ENCODE data around the gene PHF14.

PHF14 gene

DNA sequence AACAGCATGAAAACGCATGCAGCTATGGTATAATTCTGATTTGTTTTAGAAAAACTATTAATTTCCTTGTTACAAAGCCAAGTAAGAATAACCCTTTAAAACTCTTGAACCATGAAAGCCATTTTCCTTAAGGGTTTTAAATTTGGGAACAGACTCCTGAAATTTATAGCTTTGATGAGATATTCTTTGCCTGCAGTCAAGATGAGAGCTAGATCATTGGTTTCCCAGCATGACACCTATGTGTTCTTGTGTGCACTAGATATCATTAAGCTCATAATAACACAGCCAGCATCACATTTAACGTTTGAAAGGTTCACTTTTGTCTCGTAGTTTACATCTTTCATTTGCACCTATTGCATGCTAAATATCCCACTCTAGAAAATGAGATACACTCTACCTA lies 202.2 kb downstream of the PHF14 start:
- DNase-seq: no peak

- DNase-seq: no peak
These were observed 203.4 kb downstream of the PHF14 start for GRCh38 chr7:11176985-11177555.

GRCh38 chr7:11177793-11178192 lies 204.1 kb downstream of the PHF14 start:
- DNase-seq: no peak

DNA sequence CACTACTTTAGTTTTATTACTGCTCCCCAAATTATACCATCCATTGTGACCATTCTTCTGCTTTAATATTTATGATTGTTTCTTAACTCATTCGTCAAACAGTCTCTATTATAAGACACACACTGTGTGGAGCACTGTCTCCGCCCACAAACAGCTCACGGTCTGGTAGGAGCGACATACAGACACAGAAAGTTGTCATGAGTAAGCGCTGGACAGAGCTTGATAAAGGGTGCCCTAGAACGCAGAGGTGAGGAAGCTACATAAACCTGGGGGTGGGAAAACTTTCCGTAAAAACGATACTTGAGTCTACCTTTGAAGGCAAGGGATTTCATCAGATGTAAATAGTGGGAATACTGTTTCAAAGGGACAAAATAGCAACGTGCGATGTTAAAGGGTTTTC lies 207.9 kb downstream of the PHF14 start:
- DNase-seq: no peak

DNA sequence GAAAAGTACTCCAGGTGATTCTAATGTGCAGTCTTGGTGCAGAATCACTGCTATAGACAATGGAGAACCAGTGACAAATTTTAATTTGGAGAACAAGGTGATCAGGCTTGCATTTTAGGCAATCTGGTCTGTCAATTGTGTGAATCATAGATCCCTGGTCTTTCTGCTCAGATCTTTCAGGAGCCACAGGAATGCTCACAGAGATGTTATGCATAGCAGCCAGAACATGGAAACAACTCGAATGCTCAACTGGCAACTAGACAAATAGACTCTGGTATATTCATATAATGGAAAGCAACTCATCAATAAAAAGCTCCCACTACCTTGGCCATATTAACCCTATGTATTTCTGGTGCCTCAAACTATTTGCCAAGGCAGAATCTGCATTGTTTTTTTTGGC lies 209.1 kb downstream of the PHF14 start:
- DNase-seq: no peak

DNA sequence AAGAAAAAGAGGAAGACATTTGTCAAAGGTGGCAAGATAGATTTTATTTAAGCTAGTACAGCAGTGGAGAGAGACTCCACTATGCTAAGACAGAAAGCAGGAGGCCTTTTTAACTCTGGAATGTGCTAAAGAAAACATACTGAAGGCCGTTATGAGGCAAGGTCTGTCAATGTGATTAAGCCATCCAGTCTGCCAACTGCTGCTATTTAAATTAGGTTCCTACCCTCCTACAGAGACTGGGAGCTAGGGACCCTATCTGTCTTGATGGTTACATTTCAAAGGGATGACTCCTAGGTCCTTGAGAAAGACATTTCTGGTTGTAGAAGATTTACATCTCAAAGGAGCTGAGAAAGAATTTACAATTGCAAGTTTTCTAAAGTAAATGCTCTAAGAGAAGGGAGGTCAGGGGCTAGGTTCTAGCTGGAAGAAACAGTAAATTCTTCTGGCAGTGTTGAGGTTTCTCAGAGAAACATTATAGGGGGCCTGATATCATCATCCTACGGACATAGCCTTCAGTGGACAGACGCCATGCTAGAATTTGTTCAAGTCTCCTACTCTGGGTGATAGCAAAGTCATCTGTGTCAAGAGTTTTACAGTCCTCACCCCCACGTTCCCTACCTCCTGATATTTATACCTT lies 211.6 kb downstream of the PHF14 start:
- DNase-seq: no peak

DNA sequence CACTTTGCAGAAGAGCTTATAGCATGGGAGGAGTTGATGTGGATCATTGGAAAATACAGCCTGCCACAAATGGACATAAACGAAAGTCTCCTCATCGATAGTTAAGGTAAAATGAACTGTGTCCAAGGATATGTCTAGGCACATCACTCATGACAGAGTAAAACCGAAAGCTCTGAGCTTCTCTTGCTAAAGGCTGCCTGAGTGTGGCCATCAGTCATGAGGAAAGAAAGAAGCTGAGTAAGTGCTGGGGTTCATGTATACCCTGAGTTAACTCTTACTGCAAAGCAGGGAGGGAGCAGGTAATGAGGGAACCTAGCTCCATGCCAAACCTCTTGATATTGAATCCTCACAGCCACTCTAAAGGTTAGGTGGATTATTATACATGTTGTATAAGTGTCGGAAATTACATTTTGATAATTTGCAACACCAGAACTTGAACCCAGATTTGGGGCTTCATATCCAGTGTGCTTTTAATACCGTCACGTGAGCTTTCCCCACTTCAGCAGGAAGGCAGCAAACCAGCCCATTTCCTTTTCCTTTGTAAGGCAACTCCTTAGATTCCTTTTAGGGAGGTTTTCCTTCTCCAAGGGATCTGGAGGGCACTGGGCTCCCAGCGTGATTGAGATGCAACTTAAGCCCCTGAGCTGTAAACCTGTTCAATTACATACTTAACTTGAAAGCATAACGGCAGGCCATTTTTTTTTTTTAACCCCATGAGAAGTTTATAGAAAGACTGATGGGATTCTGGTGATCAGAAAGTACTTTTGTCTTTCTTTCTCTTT lies 215.0 kb downstream of the PHF14 start:
- no peak for DNase-seq

GRCh38 chr7:11191081-11191480 lies 217.4 kb downstream of the PHF14 start:
- no peak for DNase-seq

DNA sequence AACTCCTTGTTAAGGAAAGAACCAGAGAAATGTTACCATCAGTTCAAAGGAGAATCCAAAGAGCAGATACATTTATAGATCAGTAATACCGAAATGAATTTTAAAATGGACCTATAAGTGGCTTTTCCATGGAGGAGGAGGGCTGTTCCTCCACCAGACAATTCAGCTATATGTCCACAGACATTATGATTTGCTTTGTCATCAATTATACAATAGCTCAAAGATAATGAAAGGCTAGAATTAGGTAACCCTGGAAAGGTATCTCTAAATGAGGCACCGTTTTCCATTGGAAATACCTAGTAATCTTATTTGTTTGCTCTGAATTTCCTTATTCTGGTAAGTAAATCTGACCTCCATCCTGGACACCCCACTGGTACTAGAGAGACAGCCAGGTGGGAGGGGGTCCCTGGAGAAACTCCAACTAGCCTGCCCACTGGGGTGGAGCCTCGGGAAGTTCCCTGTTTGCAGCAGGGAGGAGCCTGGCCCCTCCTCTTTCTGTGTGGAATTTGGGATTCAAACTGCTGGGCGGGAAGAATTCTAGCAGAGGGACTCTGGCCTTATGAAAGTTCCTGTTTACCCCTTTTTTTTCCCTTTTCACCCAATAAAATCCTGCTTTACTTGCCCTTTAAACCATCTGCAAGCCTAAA lies 218.0 kb downstream of the PHF14 start:
- DNase-seq: no peak

GRCh38 chr7:11192506-11192905 lies 218.8 kb downstream of the PHF14 start:
- no peak for DNase-seq

DNA sequence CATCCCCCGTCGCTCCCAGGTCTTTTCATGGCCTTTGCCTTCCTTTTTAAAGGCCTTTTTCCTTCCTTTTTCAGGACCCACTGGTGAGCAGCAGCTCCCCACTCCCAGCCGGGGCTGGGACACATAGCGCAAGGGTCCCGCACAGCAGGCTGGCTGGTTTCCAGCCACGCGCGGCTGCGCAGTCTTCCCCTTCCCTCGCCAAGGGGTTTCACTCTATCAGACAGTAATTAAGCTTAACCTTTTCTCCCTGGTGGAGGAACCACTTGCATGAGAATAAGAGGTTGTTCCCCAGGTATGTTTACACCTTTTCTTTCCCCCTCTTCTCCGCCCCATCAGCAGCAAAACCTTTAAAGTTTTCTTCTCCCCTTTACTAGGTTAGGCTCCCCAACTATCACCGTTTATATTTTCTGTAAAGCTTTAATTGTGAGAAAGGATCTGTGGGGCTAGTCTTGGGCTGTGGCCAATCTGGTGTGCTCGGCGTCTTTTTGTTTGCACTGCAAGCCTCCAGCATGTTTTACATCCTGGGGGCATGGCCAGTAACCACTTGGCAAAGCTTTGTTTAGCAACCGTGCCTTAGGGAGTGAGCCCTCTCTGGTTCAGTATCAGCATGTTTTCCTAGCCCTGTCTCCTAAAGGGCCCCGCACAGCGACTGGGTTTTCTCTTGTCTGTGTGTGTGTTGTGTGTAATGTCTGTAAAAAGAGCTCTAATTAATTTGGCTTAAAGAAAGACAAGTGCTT lies 219.6 kb downstream of the PHF14 start:
- no peak for DNase-seq

DNA sequence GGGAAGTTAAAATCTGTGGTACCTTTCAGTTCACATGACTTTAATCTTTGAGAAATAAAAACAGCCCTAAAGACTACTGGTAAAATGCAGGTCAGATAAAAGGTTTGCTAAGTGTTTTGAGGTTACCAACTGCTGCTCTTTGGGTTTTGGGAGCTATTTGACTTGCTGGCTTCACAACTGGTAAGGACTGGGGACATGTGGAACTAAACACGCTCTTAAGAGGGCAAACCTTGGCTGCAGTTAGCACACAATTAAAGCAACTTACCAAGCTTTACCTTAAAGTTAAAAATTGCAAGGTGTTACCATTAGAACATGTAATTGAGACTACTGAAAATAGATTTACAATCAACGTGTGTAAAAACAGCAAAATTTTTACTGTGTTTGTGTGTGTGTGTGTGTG lies 220.2 kb downstream of the PHF14 start:
- no peak for DNase-seq

DNA sequence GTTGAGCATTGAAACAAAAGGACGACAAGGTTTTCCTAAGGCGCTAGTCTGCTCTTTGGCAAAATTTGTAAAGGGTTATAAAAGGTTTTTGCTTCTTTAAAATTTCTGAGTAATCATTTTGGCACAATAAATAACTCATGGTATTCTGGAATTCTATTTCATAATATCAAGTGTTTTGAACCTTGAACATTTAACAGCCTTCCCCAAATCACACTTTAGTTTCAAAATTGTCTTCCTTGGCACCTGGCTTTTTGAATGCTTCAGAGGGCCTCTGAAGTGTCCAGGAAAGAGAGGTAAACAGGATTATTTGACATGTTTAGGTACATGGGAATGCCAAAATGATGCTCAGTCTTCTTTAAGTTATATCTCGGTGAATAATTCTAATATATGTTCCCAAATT lies 220.8 kb downstream of the PHF14 start:
- DNase-seq: no peak

- DNase-seq: no peak
These were observed 221.8 kb downstream of the PHF14 start for GRCh38 chr7:11195502-11195901.

GRCh38 chr7:11196143-11196542 lies 222.5 kb downstream of the PHF14 start:
- DNase-seq: no peak

DNA sequence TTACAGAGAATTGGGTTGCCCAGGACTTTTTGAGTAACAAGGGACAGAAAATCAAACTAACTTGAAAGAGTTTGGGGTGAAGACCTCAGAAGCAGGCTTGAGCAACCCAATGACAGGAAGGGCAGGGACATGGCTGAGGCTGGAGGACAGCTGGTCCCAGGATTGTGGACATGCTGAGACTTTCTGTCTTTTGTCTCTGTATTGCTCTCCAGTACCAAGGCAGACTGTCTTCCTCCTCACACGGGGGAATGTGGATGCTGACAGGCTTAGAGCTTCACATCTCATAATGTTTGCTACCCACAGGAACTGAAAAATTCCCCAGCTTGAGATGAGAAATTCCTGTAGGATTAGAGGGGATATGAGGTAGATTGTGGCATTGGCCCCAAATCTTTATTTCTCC lies 229.6 kb downstream of the PHF14 start:
- DNase-seq: no peak

GRCh38 chr7:11203683-11204082 lies 230.0 kb downstream of the PHF14 start:
- DNase-seq: no peak

- no peak for DNase-seq
These were observed 232.7 kb downstream of the PHF14 start for GRCh38 chr7:11206177-11206899.

DNA sequence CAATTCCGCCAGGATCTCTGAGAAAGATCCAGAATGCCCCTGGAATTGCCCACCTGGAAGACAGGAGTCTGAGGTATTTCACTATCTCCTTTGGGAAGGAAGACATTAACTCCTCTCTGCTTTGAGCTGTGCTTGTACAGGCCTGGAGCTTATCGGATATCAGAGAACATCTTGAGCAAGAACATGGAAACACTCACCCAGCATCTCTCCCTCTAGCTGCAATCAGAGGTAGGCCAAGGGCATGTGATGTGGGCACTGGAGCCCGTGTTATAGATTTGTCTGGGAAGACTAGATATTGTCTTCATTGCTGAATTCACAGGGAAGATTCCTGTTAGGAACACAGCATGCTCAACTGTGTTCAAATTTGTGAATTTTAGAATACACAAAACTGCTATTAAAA lies 233.9 kb downstream of the PHF14 start:
- no peak for DNase-seq

DNA sequence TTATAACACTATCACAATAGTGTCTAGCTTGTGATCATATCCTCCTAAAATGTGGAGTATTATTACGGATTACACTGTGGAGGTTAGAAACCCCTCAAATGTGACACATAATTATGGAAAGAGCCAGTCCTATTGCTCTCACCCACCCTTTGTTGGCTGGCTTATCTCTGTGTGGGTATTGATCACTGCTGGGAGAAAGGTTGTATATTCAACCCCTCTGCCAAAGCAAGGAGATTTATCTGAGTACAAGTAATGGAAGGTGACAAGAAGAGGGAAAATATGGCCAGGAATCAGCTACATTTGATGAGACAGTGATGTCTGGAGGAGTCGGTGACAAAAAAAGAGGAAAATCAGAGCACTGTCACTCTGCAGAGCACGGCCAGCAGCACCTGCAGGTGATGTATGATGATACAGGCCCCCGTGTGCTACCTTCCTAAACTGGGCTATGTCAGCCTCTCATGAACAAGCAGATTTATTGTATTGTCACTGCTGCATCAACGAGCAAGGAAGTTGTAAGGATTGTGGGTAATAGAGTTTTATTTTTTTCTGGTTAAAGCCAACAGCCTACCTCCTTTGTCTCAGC lies 235.3 kb downstream of the PHF14 start:
- no peak for DNase-seq

GRCh38 chr7:11210374-11210773 lies 236.7 kb downstream of the PHF14 start:
- no peak for DNase-seq

- DNase-seq: peak; percentile 33
These were observed 238.5 kb downstream of the PHF14 start for GRCh38 chr7:11212080-11212711.
